Neural cell (in vitro differentiated cells): Measurements from ENCODE around the gene C22orf31. TPM values are rescaled to one million over a fixed set of nuclear protein-coding genes. Genes with fewer than 3 reads are reported as not detected.

ENCODE experiments used
- H2AFZ ChIP-seq: fragments of 200-600, 300-800 bp; sonication (generic), shearing (Covaris generic); 2 replicates; pipeline ENCODE4 v1.6.0; 2014; ENCODE audit warnings: low read depth, mild to moderate bottlenecking, antibody characterized with exemption, low read length, moderate library complexity
- H3F3A ChIP-seq: fragments of 200-600 bp; shearing (Covaris generic); 2 replicates; pipeline ENCODE4 v1.6.1; 2016; ENCODE audit warnings: mild to moderate bottlenecking, moderate library complexity, mixed read lengths, antibody characterized with exemption, low read length; ENCODE audit not compliant: insufficient read depth, poor library complexity, severe bottlenecking
- H3K27ac ChIP-seq: fragments of 200-600, 300-800 bp; sonication (generic), shearing (Covaris generic); 2 replicates; pipeline ENCODE4 v1.5.1; 2014; ENCODE audit warnings: mild to moderate bottlenecking, low read length, moderate library complexity
- H3K27me3 ChIP-seq: fragments of 300-800, 200-600 bp; sonication (generic), shearing (Covaris generic); 2 replicates; pipeline ENCODE4 v1.6.0; 2014; ENCODE audit warnings: mild to moderate bottlenecking, low read depth, low read length, moderate library complexity; ENCODE audit not compliant: insufficient read depth
- H3K36me3 ChIP-seq: fragments of 300-800, 200-600 bp; sonication (generic), shearing (Covaris generic); 2 replicates; pipeline ENCODE4 v1.5.1; 2014; ENCODE audit warnings: mild to moderate bottlenecking, antibody characterized with exemption, low read length, moderate library complexity; ENCODE audit not compliant: insufficient read depth
- H3K4me2 ChIP-seq: fragments of 300-800, 200-600 bp; sonication (generic), shearing (Covaris generic); 2 replicates; pipeline ENCODE4 v1.6.0; 2014; ENCODE audit warnings: mild to moderate bottlenecking, low read length
- H3K4me3 ChIP-seq: fragments of 300-800, 200-600 bp; sonication (generic), shearing (Covaris generic); 2 replicates; pipeline ENCODE4 v1.5.1; 2014; ENCODE audit warnings: mild to moderate bottlenecking, low read length, moderate library complexity
- H3K79me2 ChIP-seq: fragments of 200-600 bp; shearing (Covaris generic); replicated peaks from 2 replicates; pipeline ENCODE4 v1.6.0; 2014; ENCODE audit warnings: mild to moderate bottlenecking, low read length, moderate library complexity; ENCODE audit not compliant: insufficient read depth
- H3K9ac ChIP-seq: fragments of 300-800, 200-600 bp; sonication (generic), shearing (Covaris generic); 2 replicates; pipeline ENCODE4 v1.6.1; 2016; ENCODE audit warnings: mild to moderate bottlenecking, low read length, mixed read lengths
- H3K9me2 ChIP-seq: fragments of 200-600 bp; shearing (Covaris generic); 2 replicates; pipeline ENCODE4 v1.6.1; 2016; ENCODE audit warnings: mild to moderate bottlenecking, low read length, mixed read lengths; ENCODE audit not compliant: insufficient read depth
- H3K9me3 ChIP-seq: fragments of 200-600, 300-800 bp; sonication (generic), shearing (Covaris generic); 2 replicates; pipeline ENCODE4 v1.6.1; 2016; ENCODE audit warnings: mild to moderate bottlenecking, mixed run types, low read length, moderate library complexity, mixed read lengths
- H4K20me1 ChIP-seq: fragments of 200-600 bp; shearing (Covaris generic); 2 replicates; pipeline ENCODE4 v1.6.1; 2016; ENCODE audit warnings: mild to moderate bottlenecking, mixed run types; ENCODE audit not compliant: insufficient read depth
- CTCF ChIP-seq: fragments of 450-650 bp; IDR thresholded peaks from 2 replicates; pipeline ENCODE4 v1.5.1; 2014; ENCODE audit warnings: antibody characterized with exemption, mild to moderate bottlenecking, moderate library complexity; ENCODE audit not compliant: poor library complexity, severe bottlenecking
- EP300 ChIP-seq: fragments of 450-650 bp; conservative IDR thresholded peaks from 2 replicates; pipeline ENCODE4 v1.6.1; 2014; ENCODE audit warnings: antibody characterized with exemption, mild to moderate bottlenecking, moderate library complexity; ENCODE audit not compliant: poor library complexity, severe bottlenecking
- EZH2 ChIP-seq: fragments of 200-600, 300-800 bp; shearing (Covaris generic), sonication (generic); IDR thresholded peaks from 2 replicates; pipeline ENCODE4 v1.6.1; 2014; ENCODE audit warnings: antibody characterized with exemption, low read length, borderline replicate concordance, mild to moderate bottlenecking; ENCODE audit not compliant: insufficient read depth, poor library complexity, severe bottlenecking
- MXI1 ChIP-seq: fragments of 450-650 bp; conservative IDR thresholded peaks from 2 replicates; pipeline ENCODE4 v1.6.1; 2014; ENCODE audit warnings: antibody characterized with exemption, mild to moderate bottlenecking; ENCODE audit not compliant: poor library complexity, severe bottlenecking
- POLR2AphosphoS5 ChIP-seq: IDR thresholded peaks from 2 replicates; pipeline ENCODE4 v1.6.1; 2012
- RAD21 ChIP-seq: fragments of 450-650 bp; conservative IDR thresholded peaks from 2 replicates; pipeline ENCODE4 v1.6.1; 2014; ENCODE audit warnings: antibody characterized with exemption, mild to moderate bottlenecking, moderate library complexity
- REST ChIP-seq: IDR thresholded peaks from 2 replicates; pipeline ENCODE4 v1.6.1; 2012; ENCODE audit warnings: borderline replicate concordance
- SMC3 ChIP-seq: fragments of 450-650 bp; conservative IDR thresholded peaks from 2 replicates; pipeline ENCODE4 v1.6.1; 2014; ENCODE audit warnings: antibody characterized with exemption, mild to moderate bottlenecking, moderate library complexity; ENCODE audit not compliant: poor library complexity
- polyA plus RNA-seq: library from polyadenylated mRNA; depleted of rRNA; stranded (reverse); fragments of >200 nt; gene quantifications from 2 replicates; pipeline ENCODE4 v1.2.3, GENCODE V29; 2014

C22orf31 gene
- polyA plus RNA-seq, 1 donor from 2014 or later, result not detected

- no peaks in the 10 kb centered on the region for H3K9me2 ChIP-seq
- H3F3A ChIP-seq, result no peaks in the 10 kb centered on the region
- no peak overlapping the region for H2AFZ ChIP-seq
- H3K4me2 ChIP-seq, result no peak overlapping the region
- no peak for TF ChIP-seq EP300
- no peak for TF ChIP-seq REST
- no peak for TF ChIP-seq CTCF
- no peak for TF ChIP-seq POLR2AphosphoS5
- no peak for TF ChIP-seq SMC3
- TF ChIP-seq EZH2, result no peak
- no peak for TF ChIP-seq RAD21
- no peak for TF ChIP-seq MXI1
- no peak overlapping the region for H3K9ac ChIP-seq
- no peaks in the 10 kb centered on the region for H3K9me3 ChIP-seq
- no peaks in the 10 kb centered on the region for H3K27me3 ChIP-seq
- H3K79me2 ChIP-seq, result no peaks in the 10 kb centered on the region
- H3K4me3 ChIP-seq, result no peak overlapping the region
- no peaks in the 10 kb centered on the region for H4K20me1 ChIP-seq
- no peak overlapping the region for H3K27ac ChIP-seq
- H3K36me3 ChIP-seq, result no peaks in the 10 kb centered on the region
Measured at GRCh38 chr22:29054251-29054767, 7.3 kb downstream of the C22orf31 start.

GRCh38 chr22:29053048-29053702, 8.5 kb downstream of the C22orf31 start:
- H3K9me3 ChIP-seq, result no peaks in the 10 kb centered on the region
- no peaks in the 10 kb centered on the region for H3F3A ChIP-seq
- no peaks in the 10 kb centered on the region for H3K9me2 ChIP-seq
- no peaks in the 10 kb centered on the region for H3K27me3 ChIP-seq
- no peak overlapping the region for H3K27ac ChIP-seq
- no peaks in the 10 kb centered on the region for H4K20me1 ChIP-seq
- H3K79me2 ChIP-seq, result no peaks in the 10 kb centered on the region
- TF ChIP-seq EP300, result no peak
- no peak for TF ChIP-seq MXI1
- TF ChIP-seq CTCF, result no peak
- no peak overlapping the region for H3K4me2 ChIP-seq
- no peaks in the 10 kb centered on the region for H3K36me3 ChIP-seq
- H2AFZ ChIP-seq, result no peak overlapping the region
- no peak overlapping the region for H3K4me3 ChIP-seq
- no peak overlapping the region for H3K9ac ChIP-seq
